ENCODE data around the gene CCN6.

Gene CCN6

DNA sequence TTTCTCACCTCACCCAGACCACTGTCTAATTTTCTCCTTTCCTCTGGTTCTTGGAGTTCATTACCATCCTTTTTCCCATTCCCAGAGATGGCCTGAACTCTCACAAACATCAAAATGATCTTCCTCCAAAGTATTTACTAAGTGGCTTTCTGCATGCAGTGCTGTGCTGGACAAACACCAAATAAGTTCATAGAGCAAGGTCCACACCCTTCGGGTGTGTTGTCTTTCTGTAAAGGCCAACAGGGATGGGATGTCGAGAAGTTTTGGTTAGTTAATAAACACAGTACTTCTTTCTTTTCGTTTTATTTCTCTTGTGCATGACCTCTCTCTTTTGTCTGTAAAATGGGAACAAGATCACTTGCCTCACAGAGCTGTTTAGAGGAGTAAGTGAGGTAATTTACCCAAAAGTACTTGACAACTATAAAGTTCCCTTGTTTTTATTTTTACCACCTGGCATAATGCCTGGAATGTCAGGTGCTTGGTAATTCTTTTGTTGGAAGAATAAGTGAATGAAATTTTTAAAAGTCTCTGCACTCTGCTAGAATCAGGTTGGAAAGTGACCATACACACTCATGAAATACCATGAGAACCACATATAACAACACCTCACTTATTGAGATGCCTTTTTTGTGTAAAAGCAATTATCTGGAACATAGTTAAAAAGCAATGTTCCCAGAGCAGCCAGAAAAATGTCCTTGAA, 22.8 kb upstream of the CCN6 start:
- Histone ChIP-seq H3K36me3 (ENCODE audit: control insufficient read depth, insufficient read depth, low read length) (no peaks in the 10 kb centered on the region), H3K4me3 (ENCODE audit: low read depth, low read length) (no peak overlapping the region), H3K4me1 (ENCODE audit: control insufficient read depth, insufficient read depth, low read length) (peaks cover 8% of the 10 kb centered on the region), H3K9ac (ENCODE audit: low read depth, low read length) (no peak overlapping the region), H3K9me3 (ENCODE audit: control insufficient read depth, insufficient read depth, low read length) (no peaks in the 10 kb centered on the region), H3K27me3 (ENCODE audit: control insufficient read depth, insufficient read depth, low read length) (no peaks in the 10 kb centered on the region)

- no peaks in the 10 kb centered on the region for H3K9me3 ChIP-seq (ENCODE audit: control insufficient read depth, insufficient read depth, low read length)
- no peaks in the 10 kb centered on the region for H3K27me3 ChIP-seq (ENCODE audit: control insufficient read depth, insufficient read depth, low read length)
- H3K9ac ChIP-seq (ENCODE audit: low read depth, low read length) = no peak overlapping the region
- no peaks in the 10 kb centered on the region for H3K36me3 ChIP-seq (ENCODE audit: control insufficient read depth, insufficient read depth, low read length)
- H3K4me3 ChIP-seq (ENCODE audit: low read depth, low read length) = no peak overlapping the region
- peaks cover 8% of the 10 kb centered on the region for H3K4me1 ChIP-seq (ENCODE audit: control insufficient read depth, insufficient read depth, low read length)
These were observed 21.9 kb upstream of the CCN6 start for GRCh38 chr6:112031960-112032359.

DNA sequence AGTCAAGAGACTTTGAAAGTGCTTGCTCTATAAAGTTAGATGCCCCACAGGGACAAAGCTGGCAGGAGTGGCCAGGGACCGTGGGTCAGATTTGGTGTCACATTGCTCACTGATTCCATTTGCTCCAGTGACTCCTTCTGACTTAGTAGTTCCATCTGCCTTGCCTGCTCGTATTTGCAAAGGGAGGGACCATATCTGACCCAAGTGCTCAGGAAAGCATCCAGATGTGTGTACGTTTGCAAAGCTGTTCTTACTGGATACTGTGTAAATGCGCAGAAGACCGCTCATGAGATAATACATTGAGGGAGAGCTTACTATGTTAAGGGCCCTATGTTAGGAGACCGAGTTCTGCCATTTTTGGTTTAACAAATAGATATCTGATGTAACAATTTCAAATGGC, 21.2 kb upstream of the CCN6 start:
- H3K9ac ChIP-seq (ENCODE audit: low read depth, low read length) = no peak overlapping the region
- no peak overlapping the region for H3K4me3 ChIP-seq (ENCODE audit: low read depth, low read length)
- no peaks in the 10 kb centered on the region for H3K9me3 ChIP-seq (ENCODE audit: control insufficient read depth, insufficient read depth, low read length)
- peaks cover 8% of the 10 kb centered on the region for H3K4me1 ChIP-seq (ENCODE audit: control insufficient read depth, insufficient read depth, low read length)
- no peaks in the 10 kb centered on the region for H3K36me3 ChIP-seq (ENCODE audit: control insufficient read depth, insufficient read depth, low read length)
- H3K27me3 ChIP-seq (ENCODE audit: control insufficient read depth, insufficient read depth, low read length) = no peaks in the 10 kb centered on the region

DNA sequence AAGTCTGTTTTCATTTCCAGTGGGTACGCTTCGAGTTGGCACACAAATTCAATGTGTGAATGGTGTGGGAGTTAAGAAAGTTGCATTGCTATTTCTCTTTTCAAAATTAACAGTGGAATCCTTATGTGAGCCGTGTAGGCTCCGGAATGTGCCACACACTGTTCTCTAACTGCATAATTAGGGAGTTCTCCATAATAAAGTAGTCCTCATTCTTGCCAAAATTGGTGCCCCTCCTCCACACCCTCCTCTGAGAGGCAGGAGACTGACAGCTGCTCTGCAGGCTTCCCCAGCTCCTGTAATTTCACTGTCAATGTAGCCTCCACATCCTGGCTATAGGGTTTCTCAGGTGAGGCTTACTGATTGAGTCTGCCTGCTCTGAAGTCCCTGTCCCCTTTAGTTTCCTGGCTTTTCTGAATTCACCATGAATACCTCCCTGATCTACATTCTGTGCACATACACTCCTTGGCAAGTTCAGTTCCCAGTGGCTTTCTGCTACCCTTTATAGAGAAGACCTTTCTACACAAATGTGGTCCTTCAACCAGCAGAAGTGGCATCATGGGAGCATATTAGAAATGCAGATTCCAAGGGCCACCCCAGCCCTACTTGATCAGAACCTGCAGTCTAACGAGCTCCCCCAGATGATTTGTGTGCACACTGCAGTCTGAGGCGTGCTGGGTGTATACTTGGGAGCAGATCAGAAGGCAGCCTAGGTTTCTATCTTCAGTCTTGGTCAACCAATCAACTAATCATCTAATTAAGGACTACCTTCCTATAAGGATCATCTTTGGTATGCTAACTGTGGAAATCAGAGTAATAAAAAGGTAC, 19.9 kb upstream of the CCN6 start:
- Histone ChIP-seq H3K9me3 (ENCODE audit: control insufficient read depth, insufficient read depth, low read length) (no peaks in the 10 kb centered on the region), H3K4me1 (ENCODE audit: control insufficient read depth, insufficient read depth, low read length) (peaks cover 8% of the 10 kb centered on the region), H3K4me3 (ENCODE audit: low read depth, low read length) (no peak overlapping the region), H3K9ac (ENCODE audit: low read depth, low read length) (no peak overlapping the region), H3K36me3 (ENCODE audit: control insufficient read depth, insufficient read depth, low read length) (no peaks in the 10 kb centered on the region), H3K27me3 (ENCODE audit: control insufficient read depth, insufficient read depth, low read length) (no peaks in the 10 kb centered on the region)

DNA sequence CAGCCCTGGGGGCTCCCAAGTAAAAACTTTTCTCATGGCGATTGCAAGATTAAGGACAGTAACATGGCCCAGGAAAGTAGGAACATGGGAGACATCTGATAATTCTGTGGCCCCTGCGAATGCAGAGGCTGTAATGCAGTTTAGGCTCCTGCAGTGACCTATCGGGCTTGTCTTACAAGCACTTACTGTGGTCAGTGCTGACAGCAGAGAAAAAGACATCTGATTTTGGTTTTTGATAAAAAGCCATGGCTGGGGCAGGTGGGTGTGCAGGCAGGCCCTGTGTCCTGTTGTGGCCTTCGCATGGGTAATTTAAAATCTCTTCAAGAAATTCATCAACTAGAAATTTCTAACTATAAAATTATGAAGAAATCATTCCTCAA, 19.3 kb upstream of the CCN6 start:
- Histone ChIP-seq H3K9me3 (ENCODE audit: control insufficient read depth, insufficient read depth, low read length) (no peaks in the 10 kb centered on the region), H3K27me3 (ENCODE audit: control insufficient read depth, insufficient read depth, low read length) (no peaks in the 10 kb centered on the region), H3K9ac (ENCODE audit: low read depth, low read length) (no peak overlapping the region), H3K4me1 (ENCODE audit: control insufficient read depth, insufficient read depth, low read length) (peaks cover 8% of the 10 kb centered on the region), H3K4me3 (ENCODE audit: low read depth, low read length) (no peak overlapping the region), H3K36me3 (ENCODE audit: control insufficient read depth, insufficient read depth, low read length) (no peaks in the 10 kb centered on the region)

DNA sequence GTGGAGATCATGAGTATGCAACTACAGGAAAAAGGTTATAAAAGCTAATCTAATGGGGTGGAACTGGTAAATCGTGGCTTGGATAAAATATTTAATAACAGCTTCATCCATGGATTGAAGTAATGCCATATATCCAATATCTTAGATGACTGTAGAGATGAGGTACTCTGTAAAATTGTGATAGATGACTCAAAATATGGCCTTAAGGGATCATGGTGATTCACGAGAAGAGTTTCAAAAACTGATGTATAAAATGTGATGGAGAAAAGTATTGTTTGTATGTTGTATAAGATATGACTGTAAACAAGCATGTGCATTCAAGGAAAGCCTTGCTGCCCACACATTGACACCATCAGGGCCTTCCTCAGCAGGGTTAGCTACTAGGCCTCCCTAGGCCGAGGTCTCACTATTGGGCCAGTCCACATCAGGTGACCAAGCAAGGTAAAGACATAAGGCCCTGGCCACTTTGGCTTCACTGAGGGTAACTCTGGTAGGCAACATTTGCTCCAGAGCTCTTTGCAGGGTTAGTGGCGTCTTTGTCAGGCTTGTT, 17.7 kb upstream of the CCN6 start:
- no peak overlapping the region for H3K4me3 ChIP-seq (ENCODE audit: low read depth, low read length)
- peaks cover 8% of the 10 kb centered on the region for H3K4me1 ChIP-seq (ENCODE audit: control insufficient read depth, insufficient read depth, low read length)
- no peaks in the 10 kb centered on the region for H3K27me3 ChIP-seq (ENCODE audit: control insufficient read depth, insufficient read depth, low read length)
- no peaks in the 10 kb centered on the region for H3K9me3 ChIP-seq (ENCODE audit: control insufficient read depth, insufficient read depth, low read length)
- H3K36me3 ChIP-seq (ENCODE audit: control insufficient read depth, insufficient read depth, low read length) = no peaks in the 10 kb centered on the region
- no peak overlapping the region for H3K9ac ChIP-seq (ENCODE audit: low read depth, low read length)

DNA sequence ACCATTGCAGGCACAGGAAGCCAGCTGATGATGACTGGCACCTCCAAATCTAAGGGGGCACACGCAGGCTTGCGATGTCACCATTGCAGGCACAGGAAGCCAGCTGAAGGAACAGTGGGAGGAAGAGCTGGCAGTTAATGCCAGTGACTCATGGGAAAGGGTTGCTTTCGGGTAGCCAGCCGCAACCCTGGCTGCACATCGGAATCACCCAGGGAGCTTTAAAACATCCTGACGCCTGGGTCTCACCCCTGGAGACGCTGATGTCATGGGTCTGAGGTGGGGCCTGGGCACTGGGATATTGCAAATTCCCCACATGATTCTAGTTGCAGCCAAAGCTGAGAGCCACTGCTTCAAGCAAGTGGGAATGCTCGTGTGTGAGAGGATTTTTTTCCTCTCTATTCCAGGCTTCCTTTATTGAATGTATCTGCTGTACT, 16.1 kb upstream of the CCN6 start:
- Histone ChIP-seq H3K9ac (ENCODE audit: low read depth, low read length) (no peak overlapping the region), H3K27me3 (ENCODE audit: control insufficient read depth, insufficient read depth, low read length) (no peaks in the 10 kb centered on the region), H3K4me3 (ENCODE audit: low read depth, low read length) (no peak overlapping the region), H3K36me3 (ENCODE audit: control insufficient read depth, insufficient read depth, low read length) (no peaks in the 10 kb centered on the region), H3K4me1 (ENCODE audit: control insufficient read depth, insufficient read depth, low read length) (peaks cover 12% of the 10 kb centered on the region), H3K9me3 (ENCODE audit: control insufficient read depth, insufficient read depth, low read length) (no peaks in the 10 kb centered on the region)

- Histone ChIP-seq H3K9ac (ENCODE audit: low read depth, low read length) (no peak overlapping the region), H3K27me3 (ENCODE audit: control insufficient read depth, insufficient read depth, low read length) (no peaks in the 10 kb centered on the region), H3K9me3 (ENCODE audit: control insufficient read depth, insufficient read depth, low read length) (no peaks in the 10 kb centered on the region), H3K4me1 (ENCODE audit: control insufficient read depth, insufficient read depth, low read length) (peaks cover 12% of the 10 kb centered on the region), H3K4me3 (ENCODE audit: low read depth, low read length) (no peak overlapping the region), H3K36me3 (ENCODE audit: control insufficient read depth, insufficient read depth, low read length) (no peaks in the 10 kb centered on the region)
These were observed 15.6 kb upstream of the CCN6 start for GRCh38 chr6:112038268-112038667.

DNA sequence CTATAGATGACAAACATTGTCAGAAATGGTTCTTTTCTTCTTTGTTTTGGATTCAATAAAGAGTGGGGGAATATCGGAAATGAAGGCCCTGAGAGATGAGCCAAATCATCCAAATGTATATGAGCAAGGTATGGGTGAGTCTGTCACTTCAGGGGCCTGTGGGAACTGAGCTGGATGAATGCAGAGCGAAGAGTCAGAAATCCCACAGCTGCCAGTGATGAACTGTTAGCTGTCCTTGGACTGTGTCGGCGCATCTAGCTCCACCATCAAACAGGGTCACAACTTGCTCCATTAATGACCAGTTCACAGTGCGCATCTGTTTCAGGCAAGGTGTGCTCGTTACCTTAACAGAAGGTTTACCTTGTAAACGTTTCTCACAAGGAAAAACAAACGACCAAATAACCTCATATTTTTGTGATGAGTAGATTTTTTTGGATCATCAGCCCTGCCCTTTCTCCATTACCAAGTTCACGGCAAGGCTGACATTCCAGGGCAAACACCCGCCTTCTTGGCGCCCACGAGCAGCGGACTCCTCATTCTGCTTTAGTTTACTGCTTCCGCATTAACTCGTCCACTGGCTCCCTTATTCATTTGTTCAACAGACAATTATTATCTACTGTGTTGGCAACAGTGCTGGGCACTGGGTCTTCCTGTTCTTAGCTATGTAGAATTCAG, 15.0 kb upstream of the CCN6 start:
- H3K4me3 ChIP-seq (ENCODE audit: low read depth, low read length) = no peak overlapping the region
- no peaks in the 10 kb centered on the region for H3K36me3 ChIP-seq (ENCODE audit: control insufficient read depth, insufficient read depth, low read length)
- H3K9me3 ChIP-seq (ENCODE audit: control insufficient read depth, insufficient read depth, low read length) = no peaks in the 10 kb centered on the region
- no peak overlapping the region for H3K9ac ChIP-seq (ENCODE audit: low read depth, low read length)
- no peaks in the 10 kb centered on the region for H3K27me3 ChIP-seq (ENCODE audit: control insufficient read depth, insufficient read depth, low read length)
- H3K4me1 ChIP-seq (ENCODE audit: control insufficient read depth, insufficient read depth, low read length) = peaks cover 9% of the 10 kb centered on the region

GRCh38 chr6:112039431-112039770, 14.5 kb upstream of the CCN6 start:
- no peaks in the 10 kb centered on the region for H3K36me3 ChIP-seq (ENCODE audit: control insufficient read depth, insufficient read depth, low read length)
- peaks cover 6% of the 10 kb centered on the region for H3K4me1 ChIP-seq (ENCODE audit: control insufficient read depth, insufficient read depth, low read length)
- H3K27me3 ChIP-seq (ENCODE audit: control insufficient read depth, insufficient read depth, low read length) = no peaks in the 10 kb centered on the region
- H3K9me3 ChIP-seq (ENCODE audit: control insufficient read depth, insufficient read depth, low read length) = no peaks in the 10 kb centered on the region
- H3K4me3 ChIP-seq (ENCODE audit: low read depth, low read length) = no peak overlapping the region
- no peak overlapping the region for H3K9ac ChIP-seq (ENCODE audit: low read depth, low read length)

GRCh38 chr6:112040956-112041355, 12.9 kb upstream of the CCN6 start:
- Histone ChIP-seq H3K27me3 (ENCODE audit: control insufficient read depth, insufficient read depth, low read length) (no peaks in the 10 kb centered on the region), H3K4me1 (ENCODE audit: control insufficient read depth, insufficient read depth, low read length) (peaks cover 4% of the 10 kb centered on the region), H3K4me3 (ENCODE audit: low read depth, low read length) (no peak overlapping the region), H3K36me3 (ENCODE audit: control insufficient read depth, insufficient read depth, low read length) (no peaks in the 10 kb centered on the region), H3K9ac (ENCODE audit: low read depth, low read length) (no peak overlapping the region), H3K9me3 (ENCODE audit: control insufficient read depth, insufficient read depth, low read length) (no peaks in the 10 kb centered on the region)
